Endodermal cell (in vitro differentiated cells): ENCODE measurements around the gene NOL6. TPM values are rescaled to one million over a fixed set of nuclear protein-coding genes. Genes with fewer than 3 reads are reported as not detected.

Source experiments
- DNase-seq: peaks from one replicate; pipeline ENCODE4 v3.0.0-alpha.2; 2017
- H3K27ac ChIP-seq: 2 replicates; pipeline ENCODE4 v1.5.1; 2013; ENCODE audit warnings: mild to moderate bottlenecking, low read depth, low read length, moderate library complexity
- H3K27me3 ChIP-seq: 2 replicates; pipeline ENCODE4 v1.6.1; 2013; ENCODE audit warnings: mild to moderate bottlenecking, low read length, moderate library complexity; ENCODE audit not compliant: insufficient read depth, control insufficient read depth, poor library complexity, severe bottlenecking
- H3K36me3 ChIP-seq: 2 replicates; pipeline ENCODE4 v1.7.0; 2013; ENCODE audit warnings: mild to moderate bottlenecking, low read length, moderate library complexity; ENCODE audit not compliant: control insufficient read depth, insufficient read depth
- H3K4me1 ChIP-seq: one replicate; pipeline ENCODE4 v1.7.0; 2013; ENCODE audit warnings: low read length; ENCODE audit not compliant: control insufficient read depth, insufficient read depth
- H3K4me3 ChIP-seq: 2 replicates; pipeline ENCODE4 v1.5.1; 2013; ENCODE audit warnings: mild to moderate bottlenecking, low read length, moderate library complexity
- H3K9ac ChIP-seq: 2 replicates; pipeline ENCODE4 v1.6.1; 2013; ENCODE audit warnings: mild to moderate bottlenecking, low read length, moderate library complexity; ENCODE audit not compliant: poor library complexity, severe bottlenecking; ENCODE audit errors: extremely low read depth
- H3K9me3 ChIP-seq: 2 replicates; pipeline ENCODE4 v1.6.1; 2013; ENCODE audit warnings: mild to moderate bottlenecking, low read length, moderate library complexity; ENCODE audit not compliant: control insufficient read depth
- H3K27ac Mint-ChIP-seq: 2 replicates; pipeline ENCODE4 v1.8.0; 2020; ENCODE audit warnings: mixed read lengths
- H3K27me3 Mint-ChIP-seq: 2 replicates; pipeline ENCODE4 v1.8.0; 2021; ENCODE audit warnings: mild to moderate bottlenecking, mixed read lengths; ENCODE audit not compliant: insufficient read depth
- H3K36me3 Mint-ChIP-seq: 2 replicates; pipeline ENCODE4 v1.8.0; 2020; ENCODE audit warnings: low read depth, mixed read lengths
- H3K4me1 Mint-ChIP-seq: 2 replicates; pipeline ENCODE4 v1.8.0; 2020; ENCODE audit warnings: mixed read lengths
- H3K4me3 Mint-ChIP-seq: 2 replicates; pipeline ENCODE4 v1.8.0; 2020; ENCODE audit warnings: mild to moderate bottlenecking, moderate library complexity, mixed read lengths
- H3K9me3 Mint-ChIP-seq: 2 replicates; pipeline ENCODE4 v1.8.0; 2020; ENCODE audit warnings: mild to moderate bottlenecking, mixed read lengths
- CTCF ChIP-seq: fragments of 200-600 bp; sonication (generic); conservative IDR thresholded peaks from 2 replicates; pipeline ENCODE4 v1.5.0; 2021; ENCODE audit warnings: antibody characterized with exemption, mild to moderate bottlenecking
- WGBS, 2 experiments: methylation state at CpG; one replicate each; pipeline versions ENCODE4 v1.1.5 to v1.1.7; 2013; ENCODE audit warnings: missing lambda C conversion rate in 2 of 2, mixed read lengths in 1 of 2; ENCODE audit not compliant: insufficient coverage in 1 of 2, insufficient read length in 1 of 2; 5-methylcytosine and 5-hydroxymethylcytosine counted together
- total RNA-seq, 2 donors: library from RNA; stranded (reverse); fragmentation: NEBNext Ultra II Directional in 1 of 2; extraction: Animal tissue kit (Norgen Biotek cat#: 25700) in 1 of 2; gene quantifications; 2 replicates in 1 of 2; 3 replicates in 1 of 2; pipeline ENCODE4 v1.2.1, GENCODE V29; 2021

The NOL6 gene
- total RNA-seq, 2 donors from 2014 or later, result 34.2 to 34.6 TPM

- peaks cover 15% of the 10 kb centered on the region for H3K9me3 ChIP-seq
- Mint-ChIP-seq H3K36me3 (no peaks in the 10 kb centered on the region), H3K27ac (peak overlapping the region; percentile 96), H3K27me3 (no peaks in the 10 kb centered on the region), H3K9me3 (peaks cover 17% of the 10 kb centered on the region), H3K4me3 (peak overlapping the region; percentile 77), H3K4me1 (no peaks in the 10 kb centered on the region)
- peak overlapping the region; percentile 75 for H3K9ac ChIP-seq
- DNase-seq, result peak; percentile 83
- no peak for TF ChIP-seq CTCF
- H3K27ac ChIP-seq, result peak overlapping the region; percentile 91
- H3K27me3 ChIP-seq, result no peaks in the 10 kb centered on the region
- H3K36me3 ChIP-seq, result no peaks in the 10 kb centered on the region
- no peaks in the 10 kb centered on the region for H3K4me1 ChIP-seq
- peak overlapping the region; percentile 83 for H3K4me3 ChIP-seq
- 15 to 16% methylated on average over 8 to 32 of the region's 32 CpGs for WGBS, 2 experiments
Observed at GRCh38 chr9:33510262-33511183, 36.8 kb upstream of the NOL6 start.

GRCh38 chr9:33506626-33507370, 33.1 kb upstream of the NOL6 start:
- H3K4me3 ChIP-seq, result no peak overlapping the region

More at GRCh38 chr9:33506626-33507370, 33.1 kb upstream of the NOL6 start:
- H3K9me3 Mint-ChIP-seq, result no peaks in the 10 kb centered on the region
- DNase-seq, result no peak
- 71 to 76% methylated on average over 7 of the region's 7 CpGs for WGBS, 2 experiments
- H3K4me1 Mint-ChIP-seq, result no peaks in the 10 kb centered on the region
- H3K27me3 ChIP-seq, result no peaks in the 10 kb centered on the region
- no peak overlapping the region for H3K27ac ChIP-seq
- no peak for TF ChIP-seq CTCF
- H3K9me3 ChIP-seq, result no peaks in the 10 kb centered on the region
- H3K36me3 Mint-ChIP-seq, result no peaks in the 10 kb centered on the region
- no peaks in the 10 kb centered on the region for H3K36me3 ChIP-seq
- H3K4me1 ChIP-seq, result no peaks in the 10 kb centered on the region
- no peak overlapping the region for H3K27ac Mint-ChIP-seq
- H3K9ac ChIP-seq, result no peak overlapping the region
- H3K4me3 Mint-ChIP-seq, result no peak overlapping the region
- no peaks in the 10 kb centered on the region for H3K27me3 Mint-ChIP-seq
